Measurements from ENCODE around the gene FOXK1. TPM values are rescaled to one million over a fixed set of nuclear protein-coding genes. Genes with fewer than 3 reads are reported as not detected.

The FOXK1 gene
- total and polyA plus RNA-seq, 2 of the 13 experiments (the other 11 are each of a cell fraction or from before 2014, with no cell fraction given) = 4.6 to 8.8 TPM

DNA sequence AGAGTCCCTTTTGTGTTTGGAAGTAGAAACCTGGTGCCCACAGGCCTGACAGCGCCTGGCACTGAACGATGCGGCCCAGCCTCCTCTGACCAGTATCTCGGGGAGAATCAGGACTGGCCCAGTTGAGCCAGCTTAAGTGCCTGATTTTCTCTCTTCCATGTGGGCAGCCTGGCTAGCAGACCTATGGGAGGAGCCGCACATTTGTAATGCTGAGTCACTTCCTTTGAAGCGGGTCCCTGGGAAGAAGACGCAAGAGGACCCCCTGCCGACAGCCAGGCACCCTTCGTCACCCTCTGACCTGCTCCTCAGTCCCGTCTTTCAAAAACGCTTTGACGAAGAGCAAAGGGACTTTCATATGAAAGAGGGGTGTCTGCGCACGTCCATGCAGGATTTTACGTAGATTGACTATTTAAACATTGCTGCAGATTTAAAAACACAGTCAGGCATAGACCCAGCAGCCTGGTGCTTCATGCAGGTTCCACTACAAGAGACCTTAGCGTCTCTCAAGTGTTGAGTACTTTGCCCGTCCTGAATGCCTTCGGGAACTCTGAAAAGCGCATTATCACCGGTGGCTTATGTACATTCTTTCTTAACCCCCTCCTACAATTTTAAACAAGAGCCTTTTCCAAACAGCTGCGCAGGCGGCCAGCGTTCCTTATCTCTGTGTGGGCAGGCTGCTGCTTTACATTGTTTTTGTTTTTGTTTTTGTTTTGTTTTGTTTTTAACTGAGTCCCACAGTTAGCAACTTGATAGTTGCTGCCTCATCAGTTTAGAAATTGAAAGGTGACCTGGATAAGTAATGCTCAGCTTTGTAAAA lies 56.8 kb downstream of the FOXK1 start (continued):
- TF ChIP-seq, protein P1, sequence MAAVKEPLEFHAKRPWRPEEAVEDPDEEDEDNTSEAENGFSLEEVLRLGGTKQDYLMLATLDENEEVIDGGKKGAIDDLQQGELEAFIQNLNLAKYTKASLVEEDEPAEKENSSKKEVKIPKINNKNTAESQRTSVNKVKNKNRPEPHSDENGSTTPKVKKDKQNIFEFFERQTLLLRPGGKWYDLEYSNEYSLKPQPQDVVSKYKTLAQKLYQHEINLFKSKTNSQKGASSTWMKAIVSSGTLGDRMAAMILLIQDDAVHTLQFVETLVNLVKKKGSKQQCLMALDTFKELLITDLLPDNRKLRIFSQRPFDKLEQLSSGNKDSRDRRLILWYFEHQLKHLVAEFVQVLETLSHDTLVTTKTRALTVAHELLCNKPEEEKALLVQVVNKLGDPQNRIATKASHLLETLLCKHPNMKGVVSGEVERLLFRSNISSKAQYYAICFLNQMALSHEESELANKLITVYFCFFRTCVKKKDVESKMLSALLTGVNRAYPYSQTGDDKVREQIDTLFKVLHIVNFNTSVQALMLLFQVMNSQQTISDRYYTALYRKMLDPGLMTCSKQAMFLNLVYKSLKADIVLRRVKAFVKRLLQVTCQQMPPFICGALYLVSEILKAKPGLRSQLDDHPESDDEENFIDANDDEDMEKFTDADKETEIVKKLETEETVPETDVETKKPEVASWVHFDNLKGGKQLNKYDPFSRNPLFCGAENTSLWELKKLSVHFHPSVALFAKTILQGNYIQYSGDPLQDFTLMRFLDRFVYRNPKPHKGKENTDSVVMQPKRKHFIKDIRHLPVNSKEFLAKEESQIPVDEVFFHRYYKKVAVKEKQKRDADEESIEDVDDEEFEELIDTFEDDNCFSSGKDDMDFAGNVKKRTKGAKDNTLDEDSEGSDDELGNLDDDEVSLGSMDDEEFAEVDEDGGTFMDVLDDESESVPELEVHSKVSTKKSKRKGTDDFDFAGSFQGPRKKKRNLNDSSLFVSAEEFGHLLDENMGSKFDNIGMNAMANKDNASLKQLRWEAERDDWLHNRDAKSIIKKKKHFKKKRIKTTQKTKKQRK (IDR thresholded peaks at IDR 0.05; ENCODE audit: low read length) = no peak
- TF ChIP-seq, protein P2, sequence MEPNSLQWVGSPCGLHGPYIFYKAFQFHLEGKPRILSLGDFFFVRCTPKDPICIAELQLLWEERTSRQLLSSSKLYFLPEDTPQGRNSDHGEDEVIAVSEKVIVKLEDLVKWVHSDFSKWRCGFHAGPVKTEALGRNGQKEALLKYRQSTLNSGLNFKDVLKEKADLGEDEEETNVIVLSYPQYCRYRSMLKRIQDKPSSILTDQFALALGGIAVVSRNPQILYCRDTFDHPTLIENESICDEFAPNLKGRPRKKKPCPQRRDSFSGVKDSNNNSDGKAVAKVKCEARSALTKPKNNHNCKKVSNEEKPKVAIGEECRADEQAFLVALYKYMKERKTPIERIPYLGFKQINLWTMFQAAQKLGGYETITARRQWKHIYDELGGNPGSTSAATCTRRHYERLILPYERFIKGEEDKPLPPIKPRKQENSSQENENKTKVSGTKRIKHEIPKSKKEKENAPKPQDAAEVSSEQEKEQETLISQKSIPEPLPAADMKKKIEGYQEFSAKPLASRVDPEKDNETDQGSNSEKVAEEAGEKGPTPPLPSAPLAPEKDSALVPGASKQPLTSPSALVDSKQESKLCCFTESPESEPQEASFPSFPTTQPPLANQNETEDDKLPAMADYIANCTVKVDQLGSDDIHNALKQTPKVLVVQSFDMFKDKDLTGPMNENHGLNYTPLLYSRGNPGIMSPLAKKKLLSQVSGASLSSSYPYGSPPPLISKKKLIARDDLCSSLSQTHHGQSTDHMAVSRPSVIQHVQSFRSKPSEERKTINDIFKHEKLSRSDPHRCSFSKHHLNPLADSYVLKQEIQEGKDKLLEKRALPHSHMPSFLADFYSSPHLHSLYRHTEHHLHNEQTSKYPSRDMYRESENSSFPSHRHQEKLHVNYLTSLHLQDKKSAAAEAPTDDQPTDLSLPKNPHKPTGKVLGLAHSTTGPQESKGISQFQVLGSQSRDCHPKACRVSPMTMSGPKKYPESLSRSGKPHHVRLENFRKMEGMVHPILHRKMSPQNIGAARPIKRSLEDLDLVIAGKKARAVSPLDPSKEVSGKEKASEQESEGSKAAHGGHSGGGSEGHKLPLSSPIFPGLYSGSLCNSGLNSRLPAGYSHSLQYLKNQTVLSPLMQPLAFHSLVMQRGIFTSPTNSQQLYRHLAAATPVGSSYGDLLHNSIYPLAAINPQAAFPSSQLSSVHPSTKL (CRISPR knock-in tag; IDR thresholded peaks at IDR 0.05) = peak; percentile 21; the same call in 1 of the 2 replicates
- TF ChIP-seq, protein P3, sequence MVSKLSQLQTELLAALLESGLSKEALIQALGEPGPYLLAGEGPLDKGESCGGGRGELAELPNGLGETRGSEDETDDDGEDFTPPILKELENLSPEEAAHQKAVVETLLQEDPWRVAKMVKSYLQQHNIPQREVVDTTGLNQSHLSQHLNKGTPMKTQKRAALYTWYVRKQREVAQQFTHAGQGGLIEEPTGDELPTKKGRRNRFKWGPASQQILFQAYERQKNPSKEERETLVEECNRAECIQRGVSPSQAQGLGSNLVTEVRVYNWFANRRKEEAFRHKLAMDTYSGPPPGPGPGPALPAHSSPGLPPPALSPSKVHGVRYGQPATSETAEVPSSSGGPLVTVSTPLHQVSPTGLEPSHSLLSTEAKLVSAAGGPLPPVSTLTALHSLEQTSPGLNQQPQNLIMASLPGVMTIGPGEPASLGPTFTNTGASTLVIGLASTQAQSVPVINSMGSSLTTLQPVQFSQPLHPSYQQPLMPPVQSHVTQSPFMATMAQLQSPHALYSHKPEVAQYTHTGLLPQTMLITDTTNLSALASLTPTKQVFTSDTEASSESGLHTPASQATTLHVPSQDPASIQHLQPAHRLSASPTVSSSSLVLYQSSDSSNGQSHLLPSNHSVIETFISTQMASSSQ (IDR thresholded peaks at IDR 0.05; ENCODE audit: low read depth) = 0 out of 2 replicates have a peak, but pooled peaks have one; percentile 2
- TF ChIP-seq, protein P3 (CRISPR knock-in tag; IDR thresholded peaks at IDR 0.05; ENCODE audit: borderline replicate concordance) = no peak
- no peak for TF ChIP-seq ZNF780A (CRISPR knock-in tag; IDR thresholded peaks at IDR 0.05)
- TF ChIP-seq, protein P4, sequence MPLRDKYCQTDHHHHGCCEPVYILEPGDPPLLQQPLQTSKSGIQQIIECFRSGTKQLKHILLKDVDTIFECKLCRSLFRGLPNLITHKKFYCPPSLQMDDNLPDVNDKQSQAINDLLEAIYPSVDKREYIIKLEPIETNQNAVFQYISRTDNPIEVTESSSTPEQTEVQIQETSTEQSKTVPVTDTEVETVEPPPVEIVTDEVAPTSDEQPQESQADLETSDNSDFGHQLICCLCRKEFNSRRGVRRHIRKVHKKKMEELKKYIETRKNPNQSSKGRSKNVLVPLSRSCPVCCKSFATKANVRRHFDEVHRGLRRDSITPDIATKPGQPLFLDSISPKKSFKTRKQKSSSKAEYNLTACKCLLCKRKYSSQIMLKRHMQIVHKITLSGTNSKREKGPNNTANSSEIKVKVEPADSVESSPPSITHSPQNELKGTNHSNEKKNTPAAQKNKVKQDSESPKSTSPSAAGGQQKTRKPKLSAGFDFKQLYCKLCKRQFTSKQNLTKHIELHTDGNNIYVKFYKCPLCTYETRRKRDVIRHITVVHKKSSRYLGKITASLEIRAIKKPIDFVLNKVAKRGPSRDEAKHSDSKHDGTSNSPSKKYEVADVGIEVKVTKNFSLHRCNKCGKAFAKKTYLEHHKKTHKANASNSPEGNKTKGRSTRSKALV (CRISPR knock-in tag; IDR thresholded peaks at IDR 0.05) = no peak
- TF ChIP-seq NCOR1 (IDR thresholded peaks at IDR 0.05; ENCODE audit: borderline replicate concordance, low read length) = peak; percentile 44; the same call in 1 of the 2 replicates
- 0 out of 2 replicates have a peak, but pooled peaks have one; percentile 24 for TF ChIP-seq ATF7-NPFF (CRISPR knock-in tag; IDR thresholded peaks at IDR 0.05; ENCODE audit: low read depth)
- TF ChIP-seq, protein P5, sequence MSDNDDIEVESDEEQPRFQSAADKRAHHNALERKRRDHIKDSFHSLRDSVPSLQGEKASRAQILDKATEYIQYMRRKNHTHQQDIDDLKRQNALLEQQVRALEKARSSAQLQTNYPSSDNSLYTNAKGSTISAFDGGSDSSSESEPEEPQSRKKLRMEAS (IDR thresholded peaks at IDR 0.05) = peak; percentile 52
- TF ChIP-seq SALL1 (CRISPR knock-in tag; IDR thresholded peaks at IDR 0.05) = peak; percentile 47

All from HepG2 (cell line).